Activated CD8-positive, alpha-beta memory T cell treated with anti-CD3 and anti-CD28 coated beads for 1 hour (primary cell): ENCODE measurements around the gene DSTYK.
"Not testable (repeated sequence)": the region's sequence is repeated elsewhere in the genome, so short reads cannot be mapped to it uniquely, and the experiment has no call there.

Experiments
- DNase-seq, 2 donors: peaks; one replicate each; pipeline ENCODE4 v3.0.0-alpha.2; 2020; ENCODE audit warnings: low read depth in 1 of 2; ENCODE audit errors: extremely low read depth in 1 of 2

Gene DSTYK

DNA sequence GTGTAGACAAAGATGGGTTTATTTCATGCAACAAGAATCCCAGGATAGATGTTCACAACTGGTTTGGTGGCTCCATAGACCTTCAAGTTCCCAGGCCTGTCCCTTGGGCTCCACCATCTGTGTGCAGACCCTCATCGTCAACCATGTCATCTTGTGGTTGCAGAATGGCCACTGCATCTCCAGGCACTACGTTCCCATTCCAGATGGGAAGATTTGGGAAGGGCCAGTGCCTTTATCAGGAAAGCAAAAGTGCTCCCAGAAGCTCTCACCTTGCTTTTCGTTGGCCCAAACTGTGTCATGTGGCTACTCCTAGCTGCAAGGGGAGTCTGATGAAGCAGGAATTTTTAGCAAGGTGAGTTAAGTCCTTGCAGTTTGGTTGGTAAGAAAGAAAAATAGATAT, 29.1 kb upstream of the DSTYK start:
- no peak for DNase-seq

- DNase-seq: no peak
Observed at GRCh38 chr1:205240118-205240517, 28.6 kb upstream of the DSTYK start.

DNA sequence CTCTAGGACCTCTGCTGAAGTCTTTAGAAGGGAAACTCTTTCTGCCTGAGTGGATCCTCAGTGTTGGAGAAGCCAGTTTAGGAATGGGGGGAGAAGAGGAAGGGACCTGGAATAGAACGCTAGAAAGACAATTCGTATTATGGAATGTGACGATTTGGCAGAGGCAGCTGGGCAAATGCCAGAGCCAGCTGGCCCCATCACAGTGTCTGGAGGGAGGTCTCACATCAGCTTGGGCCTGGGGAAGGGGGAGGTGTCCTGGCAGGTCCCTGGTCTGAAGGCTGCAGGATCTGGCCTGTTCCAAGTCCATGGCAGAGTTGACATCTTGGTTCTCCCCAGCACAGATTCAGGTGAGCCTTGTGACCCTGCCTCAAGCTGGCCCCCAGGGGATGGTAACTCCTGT, 27.6 kb upstream of the DSTYK start:
- DNase-seq: no peak

- no peak for DNase-seq
Observed at GRCh38 chr1:205237526-205238484, 26.3 kb upstream of the DSTYK start.

- no peak for DNase-seq
Observed at GRCh38 chr1:205236951-205237475, 25.5 kb upstream of the DSTYK start.

GRCh38 chr1:205236526-205236925, 25.0 kb upstream of the DSTYK start:
- DNase-seq: no peak

DNA sequence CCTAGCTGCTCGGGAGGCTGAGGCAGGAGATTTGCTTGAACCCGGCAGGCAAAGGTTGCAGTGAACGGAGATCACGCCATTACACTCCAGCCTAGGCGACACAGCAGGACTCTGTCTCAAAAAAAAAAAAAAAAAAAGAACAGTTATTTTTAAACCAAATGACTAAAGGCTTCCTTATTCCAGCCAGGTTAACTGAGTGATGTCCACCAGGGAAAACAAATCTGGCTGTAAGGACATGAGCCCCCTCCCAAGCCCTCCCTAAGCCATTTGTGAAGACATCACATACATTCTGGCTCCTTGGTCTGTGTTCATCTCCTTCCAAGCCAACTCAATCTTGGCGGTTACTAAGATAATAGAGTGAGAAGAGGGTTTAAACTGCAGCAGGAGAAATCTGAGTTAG, 24.4 kb upstream of the DSTYK start:
- no peak for DNase-seq

- DNase-seq: not testable (repeated sequence)
Observed at GRCh38 chr1:205233986-205234385, 22.5 kb upstream of the DSTYK start.

GRCh38 chr1:205232945-205233397, 21.5 kb upstream of the DSTYK start:
- DNase-seq: no peak

GRCh38 chr1:205232127-205232820, 20.8 kb upstream of the DSTYK start:
- DNase-seq: no peak

DNA sequence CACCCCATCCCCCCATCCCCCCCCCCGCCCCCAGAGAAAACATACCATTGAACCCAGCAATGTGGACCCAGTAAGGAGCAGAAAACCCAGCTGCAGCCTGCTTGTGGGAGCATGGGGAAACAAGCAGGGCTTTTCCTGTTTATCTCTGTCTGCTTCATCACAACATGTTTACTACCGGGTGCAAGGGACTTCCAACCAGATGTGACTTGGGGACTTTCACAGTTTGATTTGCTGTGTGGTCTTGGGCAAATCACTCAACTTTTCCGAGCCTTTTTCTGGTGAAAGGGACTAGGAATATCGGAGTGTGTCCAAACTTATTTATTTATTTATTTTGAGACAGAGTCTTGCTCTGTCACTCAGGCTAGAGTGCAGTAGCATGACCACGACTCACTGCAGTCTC, 19.5 kb upstream of the DSTYK start:
- DNase-seq: no peak

DNA sequence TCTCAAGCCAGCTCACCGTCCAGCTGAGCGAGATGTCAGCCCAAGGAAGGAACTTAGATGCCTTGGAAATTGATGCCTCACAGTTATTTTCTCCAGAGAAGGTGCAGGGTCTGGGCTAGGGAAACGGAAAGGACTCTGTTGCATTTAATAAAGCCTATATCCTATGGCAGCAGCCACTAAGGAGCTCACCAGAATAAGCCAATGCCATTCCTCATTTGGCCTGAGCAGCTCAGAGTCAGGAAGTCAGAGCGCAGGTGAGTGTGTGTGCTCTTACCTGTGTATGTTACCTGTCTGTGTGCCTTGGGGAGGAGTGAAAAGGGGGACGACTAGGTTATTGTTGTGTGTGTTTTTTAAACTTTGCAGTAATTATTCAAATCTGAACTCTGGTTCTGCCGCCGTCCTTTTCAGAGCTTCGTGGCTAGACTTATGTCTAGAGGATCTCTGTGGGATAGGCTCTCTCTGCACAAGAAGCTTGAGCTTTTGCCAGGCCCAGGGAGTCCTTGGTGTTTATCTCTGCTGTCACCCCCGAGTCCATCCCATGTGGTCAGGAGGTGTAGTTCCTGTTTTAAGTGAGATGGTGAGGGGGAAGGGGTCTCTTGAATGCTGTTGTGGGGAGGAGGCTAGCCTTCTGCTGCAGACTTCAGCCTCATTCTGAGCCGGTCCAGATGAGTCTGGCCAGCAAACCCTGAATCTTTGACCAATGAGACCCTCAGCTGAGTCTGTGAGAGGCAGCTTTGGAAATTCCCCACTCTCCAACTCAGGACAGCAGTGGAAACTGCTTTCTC, 18.6 kb upstream of the DSTYK start:
- no peak for DNase-seq

- DNase-seq: peak; percentile 34
Observed at GRCh38 chr1:205229399-205229871, 17.9 kb upstream of the DSTYK start.

DNA sequence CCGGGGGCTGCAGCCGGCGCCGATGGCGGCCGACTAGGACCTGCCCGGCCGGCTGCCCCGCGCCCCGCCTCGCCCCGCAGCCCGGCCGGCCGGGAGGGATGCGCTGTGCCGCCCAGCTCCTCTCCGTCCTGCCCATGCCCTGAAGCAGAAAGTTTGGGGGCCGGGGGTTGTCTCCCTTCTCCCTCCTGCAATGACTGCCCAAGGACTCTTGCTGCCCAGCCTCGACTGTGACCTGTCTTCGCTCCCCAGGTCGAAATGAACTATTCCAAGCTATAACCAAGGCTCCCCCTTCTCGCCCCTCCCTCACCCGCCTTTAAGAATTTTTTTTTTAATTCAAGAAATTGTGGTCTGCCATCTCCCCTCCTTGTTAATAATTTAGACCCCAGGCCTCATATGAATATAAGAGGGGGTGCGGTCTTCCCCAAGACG, 16.6 kb upstream of the DSTYK start:
- no peak for DNase-seq

GRCh38 chr1:205227584-205228013, 16.1 kb upstream of the DSTYK start, which contains the start of gene TMCC2:
TSS of gene TMCC2 (plus strand) at chr1:205227946. CDS start at chr1:205228565, 619 bp downstream.
- peak; percentile 65 to 68 for DNase-seq

GRCh38 chr1:205226868-205227583, 15.5 kb upstream of the DSTYK start:
- no peak for DNase-seq

DNA sequence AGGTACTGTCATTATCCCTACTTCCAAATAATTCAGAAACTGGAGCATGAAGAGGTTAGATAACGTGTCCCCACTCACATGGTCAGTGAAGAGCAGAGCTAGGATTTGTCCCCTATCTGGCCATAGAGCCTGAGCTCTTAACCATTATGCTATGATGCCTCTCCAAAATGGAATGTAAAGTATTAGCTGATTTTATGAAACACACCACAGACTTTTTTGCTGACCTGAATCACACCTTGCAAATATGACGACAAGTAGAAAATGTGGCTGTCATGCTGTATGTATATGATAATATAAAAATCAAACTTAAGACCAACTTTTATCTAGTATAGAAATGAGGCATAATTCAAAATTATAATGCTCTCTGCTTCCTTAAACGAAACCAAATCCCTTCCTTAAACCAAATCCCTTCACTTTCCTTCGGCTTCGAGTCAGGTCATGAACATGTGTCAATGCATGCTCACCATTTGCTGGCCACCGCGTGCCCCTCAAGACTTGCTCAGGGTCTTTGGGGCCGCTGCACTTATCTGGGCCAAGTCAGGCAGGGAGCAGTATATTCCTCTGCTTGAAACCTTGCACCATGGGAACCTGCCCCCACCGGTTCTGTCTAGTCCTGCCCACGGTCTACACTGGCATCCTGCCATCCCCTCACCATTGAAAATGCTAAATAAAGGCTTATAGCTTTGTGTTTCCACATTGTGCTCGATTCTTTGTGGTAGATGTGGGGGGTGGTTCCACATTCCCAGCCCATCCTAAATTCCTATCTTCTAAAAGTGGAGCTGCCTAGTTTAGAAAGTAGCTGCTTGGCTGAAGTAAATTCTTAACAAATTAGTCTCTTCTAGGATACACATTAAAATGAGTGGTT, 14.6 kb upstream of the DSTYK start:
- no peak for DNase-seq

DNA sequence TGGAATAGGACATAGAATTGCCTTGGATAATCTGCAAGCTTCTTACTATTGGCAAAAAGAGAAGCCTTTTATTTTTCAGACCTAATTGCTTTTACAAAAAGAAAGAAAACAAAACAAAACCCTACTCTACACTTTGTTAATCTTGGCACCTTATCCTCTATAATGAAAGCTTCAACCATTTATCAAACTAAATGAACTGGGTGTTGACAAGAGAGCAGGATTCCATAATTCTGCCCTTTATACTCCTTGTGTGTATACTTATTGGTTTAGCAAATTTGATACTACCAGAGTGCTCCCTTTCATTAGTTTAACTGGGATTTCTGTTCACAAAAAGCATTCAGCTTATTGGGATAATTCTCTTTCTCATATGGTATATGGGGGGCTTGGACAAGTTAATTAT, 13.2 kb upstream of the DSTYK start:
- DNase-seq: no peak

DNA sequence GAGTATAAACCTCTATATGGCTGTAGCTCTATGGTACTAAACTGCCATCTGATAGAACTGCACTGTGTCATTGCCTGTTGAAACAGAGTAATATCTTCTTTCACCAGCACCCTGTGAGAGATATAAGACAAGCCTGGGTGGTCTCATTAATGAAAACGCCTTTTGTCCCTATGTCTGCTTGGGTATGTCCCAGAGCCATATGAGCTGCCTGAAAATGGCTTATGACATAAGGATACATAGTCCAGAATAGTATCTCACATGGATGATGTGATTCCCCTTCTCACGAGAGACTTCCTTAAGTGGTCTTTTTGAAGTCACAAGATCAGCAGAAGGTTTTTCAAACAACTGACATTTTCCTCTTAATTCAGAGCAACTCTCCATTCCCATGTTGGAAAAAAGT, 8.9 kb upstream of the DSTYK start:
- no peak for DNase-seq
